HEK293T (cell line): Measurements from ENCODE around the gene SERPINB5.

ENCODE experiments used
- FOXA1 ChIP-seq: fragments of 450-650 bp; IDR thresholded peaks from 2 replicates; pipeline ENCODE4 v1.6.1; 2016; ENCODE audit warnings: mild to moderate bottlenecking
- HDGF ChIP-seq: fragments of 450-650 bp; IDR thresholded peaks from 2 replicates; pipeline ENCODE4 v1.6.1; 2017; ENCODE audit warnings: antibody characterized with exemption, borderline replicate concordance
- L3MBTL2 ChIP-seq: fragments of 450-650 bp; conservative IDR thresholded peaks from 2 replicates; pipeline ENCODE4 v1.6.1; 2016; ENCODE audit warnings: mild to moderate bottlenecking
- PKNOX1 ChIP-seq: fragments of 450-650 bp; IDR thresholded peaks from 2 replicates; pipeline ENCODE4 v1.6.1; 2016
- SUZ12 ChIP-seq: fragments of 450-650 bp; IDR thresholded peaks from 2 replicates; pipeline ENCODE4 v1.6.1; 2016; ENCODE audit warnings: mild to moderate bottlenecking
- TARDBP ChIP-seq: fragments of 450-650 bp; IDR thresholded peaks from 2 replicates; pipeline ENCODE4 v1.6.1; 2016
- ZNF384 ChIP-seq: fragments of 450-650 bp; IDR thresholded peaks from 2 replicates; pipeline ENCODE4 v1.6.1; 2016

GRCh38 chr18:63550068-63550467 is 73.3 kb downstream of the SERPINB5 start:
- TF ChIP-seq SUZ12 = no peak
- TF ChIP-seq HDGF = no peak
- no peak for TF ChIP-seq PKNOX1
- TF ChIP-seq L3MBTL2 = no peak
- TF ChIP-seq ZNF384 = no peak
- TF ChIP-seq FOXA1 = no peak
- TF ChIP-seq TARDBP = no peak
